GM12892 (cell line): ENCODE results near the gene DHRS7C.

Experiments
- POLR2A ChIP-seq: IDR thresholded peaks from 2 replicates; pipeline ENCODE4 v1.6.1; 2011; ENCODE audit warnings: low read depth, low read length, control low read depth
- POLR2AphosphoS5 ChIP-seq: IDR thresholded peaks from 2 replicates; pipeline ENCODE4 v1.6.1; 2011; ENCODE audit warnings: low read depth, low read length, control low read depth

GRCh38 chr17:9772658-9773057 lies 18.7 kb downstream of the DHRS7C start:
- no peak for TF ChIP-seq POLR2AphosphoS5
- TF ChIP-seq POLR2A: no peak
